Effector CD4-positive, alpha-beta T cell (primary cell): ENCODE data around the gene B4GAT1.
"Not testable (repeated sequence)": the region's sequence is repeated elsewhere in the genome, so short reads cannot be mapped to it uniquely, and the experiment has no call there.

Experiments used
- DNase-seq: peaks from one replicate; pipeline ENCODE4 v3.0.0-alpha.2; 2020

The B4GAT1 gene

DNA sequence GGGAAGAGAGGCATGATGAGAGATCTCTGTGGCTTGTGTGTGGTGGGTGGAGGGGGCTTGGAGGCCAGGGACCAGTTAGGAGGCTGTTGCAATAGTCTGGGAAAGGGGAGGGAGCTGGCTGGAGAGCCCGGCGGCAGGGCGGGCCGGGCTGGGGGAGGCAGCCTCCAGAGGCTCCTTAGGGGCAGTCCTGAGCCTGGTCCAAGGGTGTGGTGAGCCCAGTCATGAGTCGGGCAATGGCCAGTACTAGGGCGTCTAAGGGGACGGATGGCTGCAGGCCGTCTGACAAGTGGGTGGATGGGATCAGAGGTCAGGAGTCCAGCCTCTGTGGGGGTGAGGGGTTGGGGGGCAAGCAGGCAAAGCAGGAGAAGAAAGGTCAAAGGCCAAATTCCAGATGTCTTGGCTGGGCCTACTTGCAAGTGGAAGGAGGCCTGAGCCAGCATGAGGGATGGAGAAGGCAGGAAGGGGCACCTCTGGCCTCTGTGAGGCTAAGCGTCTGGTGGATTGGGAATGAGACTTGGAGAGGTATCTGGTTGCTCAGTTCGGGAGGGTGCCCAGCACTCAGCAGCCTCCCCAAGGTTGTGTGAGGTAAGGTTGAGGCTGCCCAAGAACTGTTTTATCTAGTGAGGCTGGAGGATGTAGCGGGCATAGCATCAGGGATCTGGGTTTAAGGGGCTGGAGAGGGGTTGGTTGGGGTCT lies 24.5 kb downstream of the B4GAT1 start:
- DNase-seq: no peak

DNA sequence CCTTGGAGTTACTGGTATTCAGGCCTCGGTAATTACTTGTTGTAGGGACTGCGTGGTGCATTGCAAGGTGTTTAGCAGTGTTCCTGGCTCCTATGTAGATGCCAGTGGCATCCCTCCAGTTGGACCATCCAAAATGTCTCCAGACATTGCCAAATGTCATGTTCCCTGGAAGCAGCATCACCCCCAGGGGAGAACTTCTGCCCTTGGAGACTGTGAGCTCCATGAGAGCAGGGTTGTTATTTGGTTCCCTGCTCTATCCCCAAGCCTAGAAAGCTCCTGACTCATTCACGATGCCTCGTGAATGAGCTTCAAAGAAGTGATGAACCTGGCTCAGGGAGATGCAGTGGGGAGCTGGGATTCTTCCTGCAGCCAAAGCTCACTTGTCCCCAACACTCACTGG lies 25.8 kb downstream of the B4GAT1 start:
- no peak for DNase-seq

DNA sequence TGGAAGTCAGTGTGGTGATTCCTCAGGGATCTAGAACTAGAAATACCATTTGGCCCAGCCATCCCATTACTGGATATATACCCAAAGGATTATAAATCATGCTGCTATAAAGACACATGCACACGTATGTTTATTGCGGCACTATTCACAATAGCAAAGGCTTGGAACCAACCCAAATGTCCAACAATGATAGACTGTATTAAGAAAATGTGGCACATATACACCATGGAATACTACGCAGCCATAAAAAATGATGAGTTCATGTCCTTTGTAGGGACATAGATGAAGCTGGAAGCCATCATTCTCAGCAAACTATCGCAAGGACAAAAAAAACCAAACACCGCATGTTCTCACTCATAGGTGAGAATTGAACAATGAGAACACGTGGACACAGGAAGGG lies 26.7 kb downstream of the B4GAT1 start:
- DNase-seq: not testable (repeated sequence)

DNA sequence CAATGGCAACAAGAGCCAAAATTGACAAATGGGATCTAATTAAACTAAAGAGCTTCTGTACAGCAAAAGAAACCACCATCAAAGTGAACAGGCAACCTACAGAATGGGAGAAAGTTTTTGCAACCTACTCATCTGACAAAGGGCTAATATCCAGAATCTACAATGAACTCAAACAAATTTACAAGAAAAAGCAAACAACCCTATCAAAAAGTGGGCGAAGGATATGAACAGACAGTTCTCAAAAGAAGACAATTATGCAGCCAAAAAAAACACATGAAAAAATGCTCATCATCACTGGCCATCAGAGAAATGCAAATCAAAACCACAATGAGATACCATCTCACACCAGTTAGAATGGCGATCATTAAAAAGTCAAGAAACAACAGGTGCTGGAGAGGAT lies 27.1 kb downstream of the B4GAT1 start:
- DNase-seq: not testable (repeated sequence)

DNA sequence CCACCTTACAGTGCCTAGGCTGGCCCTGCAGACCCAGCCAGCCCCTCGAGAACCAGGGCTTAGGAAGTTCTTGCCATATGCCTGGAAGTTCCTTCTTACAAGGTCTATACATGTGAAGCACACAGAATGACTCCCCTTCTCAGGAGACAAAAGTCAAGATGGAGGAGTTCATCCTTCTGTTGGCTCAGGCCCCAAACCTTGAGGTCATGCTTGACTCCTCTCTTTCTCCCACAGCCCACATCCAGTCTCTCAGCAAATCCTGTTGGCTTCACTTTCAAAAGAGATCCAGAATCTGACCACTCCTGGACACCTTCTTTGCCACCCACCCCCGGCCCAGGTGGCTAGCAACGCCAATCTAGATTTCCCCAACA lies 28.8 kb downstream of the B4GAT1 start:
- no peak for DNase-seq

DNA sequence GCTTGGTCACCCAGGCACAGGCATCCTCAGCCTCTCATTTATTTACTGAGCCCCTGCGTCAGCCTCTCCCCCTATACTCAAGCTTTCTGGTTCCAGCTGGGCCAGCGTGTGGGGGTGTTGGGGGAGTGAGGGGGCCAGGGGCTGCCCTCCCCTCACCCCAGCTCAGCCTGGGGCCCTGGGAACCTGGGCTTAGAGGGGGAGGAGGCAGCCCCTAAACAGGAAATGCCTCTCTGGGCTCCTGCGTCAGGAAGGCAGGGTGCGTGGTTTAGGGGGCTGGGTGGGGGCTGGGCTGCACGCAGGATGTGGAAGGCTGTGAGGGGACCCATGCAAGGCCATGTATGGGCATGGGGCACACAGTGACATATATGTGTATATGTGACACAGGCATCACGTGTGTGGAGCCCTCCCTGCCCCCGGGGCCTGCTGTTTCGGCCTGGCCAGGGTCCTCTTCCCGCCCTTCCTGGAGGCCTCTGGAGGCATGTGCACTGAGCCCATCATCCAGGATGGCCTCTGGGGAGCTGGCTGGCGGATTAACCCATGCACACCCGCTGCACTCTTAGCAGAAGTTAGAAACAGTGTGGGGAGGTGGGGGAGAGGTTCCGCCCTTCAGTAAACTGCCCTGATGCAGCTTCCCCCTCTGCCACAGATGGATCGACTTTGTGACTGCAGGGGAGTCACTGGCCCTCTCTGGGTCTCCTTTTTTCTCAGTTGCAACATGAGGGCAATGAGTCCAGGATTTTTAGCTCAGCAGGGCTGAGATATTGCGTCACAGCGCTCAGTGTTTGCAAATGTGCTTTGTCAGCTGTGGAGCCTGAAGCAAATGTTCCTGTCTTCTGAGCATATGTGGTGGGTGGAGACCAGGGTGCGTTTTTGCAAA lies 29.5 kb downstream of the B4GAT1 start:
- DNase-seq: peak; percentile 47

DNA sequence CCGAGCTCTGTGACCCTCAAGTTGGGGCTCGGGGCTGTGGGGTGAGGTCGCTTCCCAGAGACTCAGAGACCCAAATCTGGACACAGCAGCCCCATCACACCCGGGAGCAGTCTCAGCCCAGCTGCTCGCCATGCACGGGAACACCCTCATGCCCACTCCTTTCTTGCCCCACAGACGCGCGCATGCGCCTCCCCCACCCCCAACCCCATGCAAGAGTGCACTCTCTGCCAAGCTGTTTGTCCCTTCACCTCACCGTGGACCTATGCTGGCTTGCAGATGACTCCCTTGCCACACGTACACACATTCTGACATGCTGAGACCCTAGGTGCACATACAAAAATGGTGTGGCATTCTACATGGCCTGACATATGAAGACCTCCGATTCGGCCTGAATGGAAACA lies 30.1 kb downstream of the B4GAT1 start:
- DNase-seq: no peak

DNA sequence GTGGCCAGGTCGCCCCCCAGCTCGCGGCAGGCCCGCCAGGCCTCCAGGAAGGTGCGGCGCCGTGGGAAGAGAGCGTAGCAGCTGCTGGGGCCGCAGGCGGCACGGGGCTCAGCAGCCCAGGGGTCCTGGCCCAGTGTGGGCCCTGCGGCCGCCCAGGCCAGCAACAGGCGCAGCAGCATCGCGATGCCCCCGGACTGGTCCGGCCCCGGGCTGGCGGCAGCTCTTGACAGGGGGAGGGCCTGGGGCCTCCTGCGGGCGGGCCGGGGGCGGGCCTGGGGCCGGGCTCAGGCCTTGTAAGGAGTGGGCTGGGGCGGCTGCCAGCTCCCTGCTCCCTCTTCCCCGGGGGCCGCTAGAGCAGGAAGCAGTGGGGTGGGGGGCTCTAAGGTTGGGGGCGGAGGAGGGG lies 30.6 kb downstream of the B4GAT1 start, which contains the start of gene CD248:
TSS of gene CD248 (minus strand) at position 196 of the 403 bp plus-strand sequence. CDS start at position 179, 17 bp downstream.
- DNase-seq: no peak

DNA sequence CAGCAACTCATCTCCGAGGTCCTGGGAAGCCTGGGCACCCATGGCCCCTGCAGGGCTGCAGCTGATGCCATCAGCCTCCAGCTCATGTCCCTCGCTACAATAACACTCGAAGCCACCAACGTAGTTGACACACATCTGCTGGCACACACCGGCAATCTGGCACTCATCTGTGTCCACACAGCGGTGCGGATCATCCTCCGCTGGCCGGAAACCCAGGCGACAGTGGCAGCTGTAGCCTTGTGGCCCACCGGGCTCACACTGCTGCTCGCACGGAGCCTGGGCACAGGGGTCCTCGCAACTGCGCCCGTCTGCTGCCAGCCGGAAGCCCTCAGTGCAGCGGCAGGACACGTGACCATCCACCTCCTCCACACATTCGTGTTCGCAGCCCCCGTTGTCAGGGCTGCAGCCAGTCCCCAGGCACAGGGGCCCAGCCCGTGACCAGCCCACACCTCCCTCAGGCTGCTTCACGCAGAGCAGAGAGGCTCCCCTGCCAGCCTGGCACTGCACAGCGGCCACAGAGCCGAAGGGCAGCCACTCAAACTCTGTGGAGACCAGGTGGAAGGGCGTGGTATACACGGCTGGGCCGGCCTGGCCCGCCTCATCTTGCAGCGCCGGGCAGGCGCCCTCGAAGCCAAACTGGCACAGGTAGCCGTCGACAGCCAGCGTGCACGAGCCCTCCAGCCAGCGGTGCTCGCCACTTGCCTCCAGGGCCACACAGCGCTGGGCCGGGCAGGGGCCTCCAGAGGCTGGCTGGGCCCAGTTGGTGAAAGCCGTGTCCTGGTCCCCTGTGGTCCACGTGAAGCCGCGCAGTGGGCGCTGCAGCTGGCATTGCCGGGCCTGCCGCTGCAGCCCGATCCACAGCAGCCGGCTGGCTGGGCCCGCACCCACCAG lies 31.3 kb downstream of the B4GAT1 start:
- no peak for DNase-seq

DNA sequence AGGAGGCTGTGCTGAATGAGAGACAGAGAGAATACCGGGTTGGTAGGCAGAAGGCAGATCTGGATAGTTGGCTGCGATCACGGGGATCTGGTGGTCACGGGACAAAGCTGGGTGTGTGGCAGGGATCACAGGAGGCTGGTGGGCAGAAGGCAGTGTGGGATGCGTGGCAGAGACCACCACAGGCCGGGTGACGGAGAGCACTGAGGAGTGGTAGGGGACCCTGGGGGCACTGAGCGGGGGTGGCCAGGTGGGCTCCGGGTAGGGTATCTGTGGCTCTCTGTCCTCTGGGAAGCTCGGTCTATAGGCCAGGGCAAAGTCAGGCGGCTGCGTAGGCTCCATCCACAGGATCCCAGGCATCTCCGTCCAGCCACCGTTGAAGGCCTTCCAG lies 31.9 kb downstream of the B4GAT1 start:
- no peak for DNase-seq

DNA sequence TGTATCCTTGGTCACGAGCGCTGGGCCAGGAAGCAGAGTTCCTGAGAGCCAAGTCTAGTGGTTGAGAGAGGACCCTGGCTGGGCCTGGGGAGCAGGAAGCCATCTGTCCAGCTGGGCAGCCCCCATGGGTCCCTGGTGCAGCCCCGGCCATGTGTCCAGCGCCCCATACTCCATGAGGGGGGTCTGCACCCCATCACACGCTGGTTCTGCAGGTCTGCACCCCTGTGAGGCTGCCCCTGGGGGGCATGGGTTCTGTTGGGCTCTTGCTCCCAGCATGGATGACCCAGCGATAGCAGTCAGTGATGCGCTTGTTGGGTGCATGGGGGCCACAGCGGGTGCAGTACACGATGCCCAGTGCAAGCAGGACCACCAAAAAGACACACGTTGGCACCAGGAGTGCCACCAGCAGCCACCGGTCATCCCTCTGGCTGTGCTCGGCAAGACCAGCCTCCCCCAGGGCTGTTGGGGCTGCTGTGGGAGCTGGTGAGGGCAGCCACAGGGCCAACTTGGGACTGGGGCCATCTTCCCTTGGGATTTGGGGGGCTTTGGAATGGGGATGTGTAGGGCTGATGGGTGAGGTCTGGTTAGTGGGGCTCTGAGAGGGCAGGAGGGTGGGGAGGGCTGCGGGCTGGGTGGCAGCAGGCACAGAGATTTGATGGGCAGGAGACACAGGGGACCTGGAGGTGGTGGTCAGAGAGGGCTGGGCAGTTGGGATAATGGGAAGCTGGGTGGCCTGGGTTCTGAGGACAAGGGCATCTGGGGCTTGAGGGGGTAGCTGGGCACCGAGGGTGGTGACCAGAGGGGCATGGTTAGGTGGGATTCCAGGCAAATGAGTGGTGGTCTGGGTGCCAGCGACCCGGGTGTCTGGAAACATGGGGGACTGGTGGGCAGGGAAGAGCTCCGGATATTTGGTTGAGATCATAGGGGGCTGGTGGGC lies 32.6 kb downstream of the B4GAT1 start:
- no peak for DNase-seq

DNA sequence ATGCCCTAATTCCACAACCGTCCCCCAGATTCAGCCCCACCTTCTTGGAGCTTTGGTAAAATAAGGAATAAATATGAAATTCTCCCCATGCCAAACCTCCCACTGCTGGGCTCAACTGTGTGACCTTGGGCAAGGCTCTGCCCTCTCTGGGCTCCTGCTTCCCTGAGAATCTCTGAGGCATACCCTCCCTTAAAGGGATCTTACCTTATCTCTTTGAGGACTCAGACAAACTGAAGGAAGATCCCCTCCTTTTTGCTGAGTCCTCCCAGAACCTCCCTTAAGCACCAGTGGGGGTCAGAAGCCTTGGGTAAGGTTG lies 33.3 kb downstream of the B4GAT1 start:
- DNase-seq: no peak

DNA sequence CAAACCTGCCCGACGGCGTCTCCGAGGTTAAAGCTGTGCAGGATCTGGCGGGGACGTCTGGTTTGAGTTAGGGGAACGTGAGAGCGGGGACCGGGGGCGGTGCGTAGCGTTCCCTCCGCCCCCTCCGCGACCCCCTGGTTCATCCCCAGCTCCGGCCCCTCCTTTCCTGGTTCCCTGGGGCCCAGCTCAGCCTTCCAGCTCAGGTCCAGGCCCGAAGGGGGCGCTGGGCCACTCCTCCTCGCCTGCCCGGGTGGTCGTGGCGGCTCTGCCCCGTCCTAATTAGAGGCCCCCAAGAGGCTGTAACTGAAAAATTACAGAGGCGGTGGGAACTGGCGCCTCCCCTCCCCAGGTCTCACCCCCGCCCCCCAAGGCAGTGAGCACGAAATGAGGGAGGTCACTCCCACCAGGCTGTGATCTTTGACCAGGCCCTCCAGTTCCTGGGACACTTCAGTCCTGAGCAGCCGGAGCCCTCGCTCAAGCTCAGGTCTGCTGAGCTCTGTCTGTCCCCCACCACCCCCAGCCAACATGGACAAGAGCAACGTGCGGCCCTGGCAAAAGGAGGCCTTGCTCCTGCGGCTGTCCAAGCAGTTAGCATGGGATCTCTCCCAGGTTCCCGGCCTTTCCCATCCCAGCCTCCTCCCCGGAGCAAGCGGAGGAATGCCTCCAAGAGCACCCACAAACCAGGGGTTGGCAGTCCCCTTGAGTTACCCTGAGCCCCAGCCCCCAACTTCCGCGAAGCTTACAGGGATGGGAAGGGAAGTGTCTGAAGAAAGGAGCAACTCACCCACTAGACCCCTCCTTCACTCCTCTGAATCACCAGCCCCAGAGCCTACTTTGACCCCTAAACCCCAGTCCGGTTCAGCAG lies 33.9 kb downstream of the B4GAT1 start:
- DNase-seq: no peak

DNA sequence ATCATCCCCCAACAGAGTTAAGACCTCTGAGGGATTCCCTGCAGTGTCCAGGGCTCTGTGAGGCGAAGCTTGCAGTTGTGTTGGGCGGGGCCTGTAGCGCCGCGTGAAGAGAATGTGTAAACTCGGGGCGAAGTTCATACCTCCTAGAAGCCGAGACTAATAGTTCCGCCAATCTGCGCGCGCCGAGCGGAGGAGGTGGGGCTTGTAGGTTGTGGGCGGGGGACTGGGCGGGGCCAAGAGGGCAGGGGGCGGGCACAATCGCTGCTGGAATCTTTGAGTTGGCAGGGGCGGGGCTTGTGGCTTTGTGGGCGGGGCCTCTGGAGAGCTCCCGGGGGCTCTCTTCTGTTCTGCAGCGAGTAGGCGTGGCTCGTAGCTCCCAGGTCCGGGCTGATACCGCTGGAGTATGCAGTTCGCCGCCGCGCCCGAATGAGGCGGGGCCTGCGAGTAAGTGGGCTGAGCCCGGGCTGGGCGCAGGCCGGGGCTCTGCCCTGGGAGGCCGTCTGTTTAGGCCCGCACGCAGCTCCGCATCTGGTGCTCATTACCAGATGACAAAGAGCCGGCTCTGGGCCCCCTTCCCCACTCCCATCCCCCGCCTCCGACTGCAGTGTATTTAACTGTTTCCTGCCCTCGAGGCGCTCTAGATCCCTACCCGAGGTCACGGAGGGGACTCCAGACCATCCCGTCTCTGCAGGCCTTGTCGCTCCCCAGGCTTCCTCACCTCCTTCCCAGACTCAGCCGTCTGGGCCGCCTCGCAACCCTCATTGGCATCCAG lies 34.7 kb downstream of the B4GAT1 start:
- peak; percentile 99 for DNase-seq

DNA sequence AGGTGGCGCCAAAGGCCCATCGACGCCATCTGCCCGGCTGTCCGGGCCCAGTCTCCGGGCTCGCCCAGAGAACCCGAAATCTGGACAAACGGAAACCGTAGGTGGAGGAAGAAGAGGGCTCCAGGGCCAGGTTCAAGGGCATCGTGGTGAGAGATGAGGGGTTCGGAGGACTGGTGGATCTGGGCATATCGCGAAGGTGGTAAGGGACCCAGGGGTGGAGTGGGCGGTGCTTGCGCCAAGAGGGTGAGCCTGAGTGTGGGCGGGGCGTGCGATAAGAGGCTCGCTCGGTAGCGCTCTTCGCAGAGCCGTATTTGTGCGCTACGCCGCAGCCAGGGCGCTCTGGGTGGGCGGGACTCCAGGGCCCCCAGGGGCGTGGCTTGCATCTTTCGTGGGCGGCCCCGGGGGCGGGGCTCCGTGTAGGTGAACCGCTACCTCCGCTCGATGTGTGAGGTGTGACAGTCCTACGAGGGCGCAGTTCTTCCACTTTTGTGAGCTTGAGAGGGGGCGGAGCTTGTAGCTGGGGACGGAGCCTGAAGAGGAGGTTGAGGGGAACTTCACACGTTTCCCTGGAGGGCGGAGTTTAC lies 35.4 kb downstream of the B4GAT1 start:
- peak; percentile 96 for DNase-seq

DNA sequence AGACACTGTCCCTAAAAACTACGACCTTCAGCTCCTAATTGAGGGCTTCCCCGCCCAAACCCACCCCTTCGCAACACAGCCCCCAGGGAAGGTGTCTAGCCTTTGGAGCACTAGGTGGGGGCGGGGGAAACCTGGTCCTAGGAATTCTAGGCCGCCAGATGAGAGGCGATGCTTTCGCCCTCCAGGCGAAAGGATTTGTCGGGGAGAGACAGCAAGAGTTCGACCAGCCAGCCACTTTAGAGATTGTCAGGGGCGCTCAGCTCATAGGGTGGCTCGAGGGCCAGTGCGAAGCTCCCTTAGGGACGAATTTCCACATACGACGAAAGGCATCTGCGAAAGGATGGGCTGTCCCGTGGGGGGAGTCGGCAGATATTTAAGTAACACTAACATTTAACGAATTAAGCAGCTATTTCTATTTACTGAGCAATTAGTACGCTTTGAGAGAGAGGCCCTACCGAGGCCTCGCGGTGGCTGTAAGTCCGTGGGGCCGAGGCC lies 35.9 kb downstream of the B4GAT1 start:
- DNase-seq: no peak

DNA sequence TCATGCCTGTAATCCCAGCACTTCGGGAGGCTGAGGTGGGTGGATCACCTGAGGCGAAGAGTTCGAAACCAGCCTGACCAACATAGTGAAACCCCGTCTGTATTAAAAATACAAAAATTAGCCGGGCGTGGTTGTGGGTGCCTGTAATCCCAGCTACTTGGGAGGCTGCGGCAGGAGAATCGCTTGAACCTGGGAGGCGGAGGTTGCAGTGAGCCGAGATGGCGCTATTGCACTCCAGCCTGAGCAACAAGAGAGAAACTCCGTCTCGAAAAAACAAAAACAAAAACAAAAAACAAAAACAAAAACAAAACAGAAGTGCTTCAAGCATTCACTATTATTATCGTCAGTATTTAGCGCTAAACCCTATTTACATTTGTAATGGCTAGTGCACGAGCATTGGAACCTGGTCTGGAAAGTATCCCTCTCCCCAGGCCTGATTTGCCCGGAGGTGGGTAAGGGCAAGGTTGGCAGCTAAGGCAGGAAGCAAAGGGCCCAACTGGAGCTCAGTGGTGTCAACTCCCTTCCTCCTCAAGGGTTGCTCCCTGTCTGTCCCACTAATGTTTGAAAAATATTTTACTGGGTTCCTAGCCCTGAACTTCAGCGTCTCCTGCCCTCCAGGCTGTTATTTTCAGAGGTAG lies 36.5 kb downstream of the B4GAT1 start:
- DNase-seq: not testable (repeated sequence)

DNA sequence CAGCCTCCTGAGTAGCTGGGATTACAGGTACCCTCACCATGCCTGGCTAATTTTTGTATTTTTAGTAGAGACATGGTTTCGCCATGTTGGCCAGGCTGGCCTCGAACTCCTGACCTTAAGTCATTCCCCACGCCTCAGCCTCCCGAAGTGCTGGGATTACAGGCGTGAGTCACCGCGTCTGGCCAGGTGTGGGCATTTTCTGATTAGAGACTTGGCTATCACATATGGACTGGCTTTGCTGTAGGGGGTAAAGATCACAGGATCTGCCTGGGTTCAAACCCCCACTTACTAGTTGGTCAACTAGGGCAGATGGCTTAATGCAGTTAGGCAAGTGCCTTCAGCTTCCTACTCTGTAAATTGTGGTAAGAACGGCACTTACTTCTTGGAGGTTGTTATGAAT lies 37.1 kb downstream of the B4GAT1 start:
- no peak for DNase-seq

DNA sequence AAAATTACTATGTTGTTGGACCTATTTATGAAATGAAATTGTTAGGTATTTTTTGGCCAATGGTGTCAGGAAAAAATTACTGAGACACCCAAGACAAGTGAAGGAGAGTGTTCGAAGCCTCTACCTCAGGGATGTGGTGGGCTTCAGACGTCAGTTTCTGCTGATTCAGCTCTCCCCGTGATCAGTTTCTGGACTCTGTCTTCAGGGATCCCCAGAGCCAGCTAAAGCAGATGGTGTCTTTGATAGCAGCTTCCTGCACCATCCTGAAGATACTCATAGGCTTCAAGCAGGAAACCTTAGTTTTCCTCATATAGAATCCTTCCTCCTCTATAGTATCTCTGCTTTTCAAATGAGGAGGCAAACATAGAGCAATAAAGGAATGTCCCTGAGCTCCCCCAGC lies 38.0 kb downstream of the B4GAT1 start:
- DNase-seq: no peak
